ENCODE measurements around the gene BLOC1S5. TPM values are rescaled to one million over a fixed set of nuclear protein-coding genes. Genes with fewer than 3 reads are reported as not detected.

Gene BLOC1S5
- total and polyA plus RNA-seq, 2 donors (not counting 3 experiments of a cell fraction or from before 2014, with no cell fraction given): 3.9 to 19.1 TPM

DNA sequence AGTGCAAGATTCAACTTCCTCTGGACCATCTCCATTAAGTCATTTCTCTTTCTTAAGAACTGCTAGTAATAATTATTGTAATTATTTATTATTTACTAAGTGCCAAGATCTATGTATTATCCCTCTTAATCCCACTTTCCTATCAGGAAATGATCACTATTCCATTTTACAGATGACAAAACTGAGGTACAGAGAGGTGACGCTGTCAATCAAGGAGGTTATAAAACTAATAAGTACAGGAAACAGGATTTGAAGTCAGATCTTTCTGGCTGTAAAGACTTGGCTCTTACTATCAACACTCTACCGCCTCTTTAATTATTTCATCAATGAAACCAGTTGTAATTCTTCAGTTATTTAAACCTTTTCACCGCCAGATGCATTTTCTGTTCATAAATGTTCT is 37.4 kb downstream of the BLOC1S5 start:
- H3K36me3 ChIP-seq (ENCODE audit: control insufficient read depth in 2 of 2, extremely low read depth in 1 of 2, insufficient read depth in 2 of 2, low read length in 2 of 2): no peaks in the 10 kb centered on the region
- ChIA-PET CTCF (interaction anchor here (0.6 kb wide), 2 partner anchors 12 to 41 kb away, joined by 3 to 4 read pairs; no protein-coding TSS in a partner anchor), POLR2A (no interaction called here)
- H3K9me3 ChIP-seq (replicated peaks; ENCODE audit: control insufficient read depth, insufficient read depth, low read length): no peaks in the 10 kb centered on the region
- intact Hi-C loops (cut with micrococcal nuclease) (no loop called here), dilution Hi-C loops (cut with MboI; ENCODE audit: extremely low pct_ligation_motif_present, low sequenced_read_pairs) (no loop called here)
- DNase-seq (ENCODE audit: low read depth, low spot score) (no peak), FAIRE-seq (no peak)
- H3K4me3 ChIP-seq (replicated peaks in 1 of 3; ENCODE audit: insufficient read depth in 1 of 3, low read depth in 1 of 3, low read length in 3 of 3): no peak overlapping the region
- H3K9me1 ChIP-seq (replicated peaks; ENCODE audit: control insufficient read depth, extremely low read depth, insufficient read depth, low read length): no peaks in the 10 kb centered on the region
- H3K9ac ChIP-seq (replicated peaks; ENCODE audit: extremely low read depth, insufficient read depth, low read length): no peak overlapping the region
- H3K27me3 ChIP-seq (ENCODE audit: control insufficient read depth in 2 of 2, insufficient read depth in 2 of 2, low read length in 2 of 2): no peaks in the 10 kb centered on the region
- TF ChIP-seq POLR2A (IDR thresholded peaks at IDR 0.05; ENCODE audit: low read depth, low read length): no peak
- TF ChIP-seq JUN (IDR thresholded peaks at IDR 0.05; ENCODE audit: borderline replicate concordance, insufficient read depth, insufficient read length, low read depth): no peak
- TF ChIP-seq, protein P1, sequence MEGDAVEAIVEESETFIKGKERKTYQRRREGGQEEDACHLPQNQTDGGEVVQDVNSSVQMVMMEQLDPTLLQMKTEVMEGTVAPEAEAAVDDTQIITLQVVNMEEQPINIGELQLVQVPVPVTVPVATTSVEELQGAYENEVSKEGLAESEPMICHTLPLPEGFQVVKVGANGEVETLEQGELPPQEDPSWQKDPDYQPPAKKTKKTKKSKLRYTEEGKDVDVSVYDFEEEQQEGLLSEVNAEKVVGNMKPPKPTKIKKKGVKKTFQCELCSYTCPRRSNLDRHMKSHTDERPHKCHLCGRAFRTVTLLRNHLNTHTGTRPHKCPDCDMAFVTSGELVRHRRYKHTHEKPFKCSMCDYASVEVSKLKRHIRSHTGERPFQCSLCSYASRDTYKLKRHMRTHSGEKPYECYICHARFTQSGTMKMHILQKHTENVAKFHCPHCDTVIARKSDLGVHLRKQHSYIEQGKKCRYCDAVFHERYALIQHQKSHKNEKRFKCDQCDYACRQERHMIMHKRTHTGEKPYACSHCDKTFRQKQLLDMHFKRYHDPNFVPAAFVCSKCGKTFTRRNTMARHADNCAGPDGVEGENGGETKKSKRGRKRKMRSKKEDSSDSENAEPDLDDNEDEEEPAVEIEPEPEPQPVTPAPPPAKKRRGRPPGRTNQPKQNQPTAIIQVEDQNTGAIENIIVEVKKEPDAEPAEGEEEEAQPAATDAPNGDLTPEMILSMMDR (IDR thresholded peaks at IDR 0.05; ENCODE audit: extremely low read depth in 1 of 2, insufficient read depth in 1 of 2, low read depth in 1 of 2, low read length in 2 of 2): no peak
- no peak for TF ChIP-seq FOS (IDR thresholded peaks at IDR 0.05; ENCODE audit: borderline replicate concordance, insufficient read depth, low read length)
- TF ChIP-seq GATA2 (IDR thresholded peaks at IDR 0.05; ENCODE audit: insufficient read depth, insufficient read length, low read depth, low read length): no peak
- no peak for TF ChIP-seq MYC (IDR thresholded peaks at IDR 0.05; ENCODE audit: low read depth, low read length)
- TF ChIP-seq, protein P2, sequence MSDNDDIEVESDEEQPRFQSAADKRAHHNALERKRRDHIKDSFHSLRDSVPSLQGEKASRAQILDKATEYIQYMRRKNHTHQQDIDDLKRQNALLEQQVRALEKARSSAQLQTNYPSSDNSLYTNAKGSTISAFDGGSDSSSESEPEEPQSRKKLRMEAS (IDR thresholded peaks at IDR 0.05; ENCODE audit: insufficient read depth, insufficient read length): no peak
- TF ChIP-seq EZH2 (IDR thresholded peaks at IDR 0.05; ENCODE audit: borderline replicate concordance, low read depth, low read length, severe bottlenecking): no peak
- TF ChIP-seq POLR2AphosphoS5 (IDR thresholded peaks at IDR 0.05; ENCODE audit: insufficient read depth, low read depth, low read length): no peak
- peaks cover 30% of the 10 kb centered on the region for H3K79me2 ChIP-seq (ENCODE audit: control insufficient read depth, insufficient read depth, low read length)
- H4K20me1 ChIP-seq (replicated peaks; ENCODE audit: control insufficient read depth, extremely low read depth, insufficient read depth, low read length): no peaks in the 10 kb centered on the region
- no peak overlapping the region for H3K27ac ChIP-seq (ENCODE audit: insufficient read depth, low read depth, low read length)
- peaks cover 19% of the 10 kb centered on the region for H3K4me1 ChIP-seq (ENCODE audit: control insufficient read depth, extremely low read depth, insufficient read depth, low read length)
- no peak overlapping the region for H3K4me2 ChIP-seq (ENCODE audit: insufficient read depth, low read length)
- BruUV-seq (replicated peaks): no TSS peak
- H2AFZ ChIP-seq (ENCODE audit: low read depth, low read length): no peak overlapping the region

Data from endothelial cell of umbilical vein (primary cell).